Activated T-helper 1 cell treated with anti-CD3 and anti-CD28 coated beads, Interleukin-2, amount 50 U/mL, for 16 hours (primary cell): ENCODE results near the gene UBALD2.
"Not testable (repeated sequence)": the region's sequence is repeated elsewhere in the genome, so short reads cannot be mapped to it uniquely, and the experiment has no call there.

Experiments
- DNase-seq, 2 donors: peaks; one replicate each; pipeline ENCODE4 v3.0.0-alpha.2; 2020; ENCODE audit warnings: low read depth in 1 of 2, low spot score in 1 of 2

UBALD2 gene

GRCh38 chr17:76244721-76245120 is 20.4 kb upstream of the UBALD2 start:
- DNase-seq, result not testable (repeated sequence)

DNA sequence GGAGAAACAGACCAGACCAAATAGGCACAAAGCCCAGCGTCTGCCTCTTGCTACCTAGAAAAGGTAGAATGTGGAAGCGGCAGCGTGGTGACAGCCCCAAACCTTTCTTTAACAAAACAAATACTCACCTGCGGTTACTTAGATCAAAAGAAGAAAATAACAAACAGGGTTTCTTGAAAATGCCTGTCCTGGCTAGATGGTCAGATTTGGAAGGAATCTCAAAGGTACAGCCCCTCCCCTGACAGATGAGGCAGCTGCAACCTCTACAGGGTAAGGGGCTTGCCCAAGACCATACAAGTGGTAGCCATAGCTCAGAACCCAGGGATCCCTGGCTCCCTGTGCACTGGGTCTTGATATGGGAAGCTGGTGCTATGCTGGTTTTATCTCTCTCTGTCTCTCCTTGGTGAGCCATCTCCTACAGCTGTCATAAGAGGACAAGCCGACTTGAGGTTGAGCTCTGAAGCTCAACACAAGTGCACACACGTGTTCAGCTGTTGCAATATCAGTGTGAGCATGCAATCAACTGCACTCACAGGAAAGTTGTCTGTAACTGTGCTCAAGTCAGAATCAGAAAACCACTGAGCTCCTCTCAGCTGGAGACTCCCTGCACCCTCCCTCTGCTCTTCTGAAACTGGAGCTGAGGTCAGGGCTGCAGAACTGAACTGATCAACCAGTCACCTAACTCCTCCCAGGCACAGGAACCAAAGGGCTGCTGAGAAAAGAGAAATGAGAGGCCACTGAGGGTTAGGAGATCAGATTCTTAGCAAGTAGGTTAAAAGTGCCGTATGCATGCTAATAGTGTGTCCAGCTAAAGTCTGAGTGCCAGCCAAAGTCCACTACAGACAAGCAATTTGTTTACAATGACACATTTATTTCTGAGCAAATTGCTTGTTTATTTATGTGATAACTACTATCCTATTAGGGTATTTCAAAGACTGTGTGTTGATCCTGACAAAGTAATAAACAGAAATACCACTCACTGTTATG is 18.8 kb upstream of the UBALD2 start:
- no peak for DNase-seq

- DNase-seq, result no peak
These were observed 17.8 kb upstream of the UBALD2 start for GRCh38 chr17:76247304-76247703.

DNA sequence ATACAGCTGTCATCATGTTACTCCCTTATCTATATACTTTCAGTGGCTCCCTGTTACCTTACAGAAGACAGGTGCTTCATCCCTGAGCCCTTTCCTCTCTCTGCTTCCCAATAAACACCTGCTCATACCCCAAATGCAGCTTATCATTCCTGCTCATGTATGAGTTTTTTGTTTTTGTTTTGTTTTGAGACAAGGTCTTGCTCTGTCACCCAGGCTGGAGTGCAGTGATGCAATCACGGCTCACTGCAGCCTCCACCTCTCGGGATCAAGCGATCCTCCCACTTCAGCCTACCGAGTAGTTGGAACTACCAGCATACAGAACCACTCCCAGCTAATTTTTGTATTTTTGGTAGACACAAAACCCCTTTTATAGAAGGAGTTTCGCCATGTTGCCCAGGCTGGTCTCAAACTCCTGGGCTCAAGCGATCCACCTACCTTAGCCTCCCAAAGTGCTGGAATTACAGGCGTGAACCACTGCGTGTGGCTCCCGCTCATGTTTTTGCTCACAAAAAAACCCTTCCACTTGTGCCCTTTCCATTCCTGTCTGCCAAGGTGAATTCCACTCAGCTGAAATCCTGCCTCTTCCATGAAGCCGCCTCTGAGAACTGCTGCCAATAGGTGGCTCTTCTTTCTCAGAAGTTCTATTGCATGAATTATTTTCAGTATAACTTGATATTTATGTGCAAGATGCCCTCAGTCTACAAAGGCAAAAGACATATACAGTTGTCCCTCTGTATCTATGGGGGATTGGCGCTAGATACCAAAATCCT is 16.9 kb upstream of the UBALD2 start:
- DNase-seq, result no peak

GRCh38 chr17:76250141-76250540 is 15.0 kb upstream of the UBALD2 start:
- no peak for DNase-seq

DNA sequence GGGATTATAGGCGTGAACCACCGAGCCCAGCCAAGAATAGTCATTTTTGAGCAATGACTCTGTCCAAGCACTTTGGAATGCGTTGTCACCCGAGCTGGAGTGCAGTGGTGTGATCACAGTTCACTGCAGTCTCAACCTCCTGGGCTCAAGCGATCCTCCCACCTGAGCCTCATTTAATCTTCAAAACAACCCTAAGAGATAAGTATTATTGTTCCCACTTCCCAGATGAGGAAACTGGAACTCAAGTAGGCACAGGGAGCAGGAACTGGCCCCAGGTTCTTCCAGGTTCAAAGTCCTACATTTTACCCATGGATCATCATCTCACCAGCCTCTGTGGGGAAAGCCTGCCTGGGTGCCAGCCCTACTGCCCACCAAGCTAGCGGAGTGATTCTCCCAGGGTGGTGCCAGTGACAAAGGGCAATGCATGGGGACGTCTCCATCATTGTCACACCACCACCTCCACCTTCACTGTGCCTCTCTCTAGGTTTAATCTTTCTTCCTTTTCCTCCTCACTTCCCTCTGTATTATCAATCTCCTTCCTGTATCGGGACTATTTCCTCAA is 13.6 kb upstream of the UBALD2 start:
- no peak for DNase-seq

- no peak for DNase-seq
These were observed 12.9 kb upstream of the UBALD2 start for GRCh38 chr17:76252040-76252954.

DNA sequence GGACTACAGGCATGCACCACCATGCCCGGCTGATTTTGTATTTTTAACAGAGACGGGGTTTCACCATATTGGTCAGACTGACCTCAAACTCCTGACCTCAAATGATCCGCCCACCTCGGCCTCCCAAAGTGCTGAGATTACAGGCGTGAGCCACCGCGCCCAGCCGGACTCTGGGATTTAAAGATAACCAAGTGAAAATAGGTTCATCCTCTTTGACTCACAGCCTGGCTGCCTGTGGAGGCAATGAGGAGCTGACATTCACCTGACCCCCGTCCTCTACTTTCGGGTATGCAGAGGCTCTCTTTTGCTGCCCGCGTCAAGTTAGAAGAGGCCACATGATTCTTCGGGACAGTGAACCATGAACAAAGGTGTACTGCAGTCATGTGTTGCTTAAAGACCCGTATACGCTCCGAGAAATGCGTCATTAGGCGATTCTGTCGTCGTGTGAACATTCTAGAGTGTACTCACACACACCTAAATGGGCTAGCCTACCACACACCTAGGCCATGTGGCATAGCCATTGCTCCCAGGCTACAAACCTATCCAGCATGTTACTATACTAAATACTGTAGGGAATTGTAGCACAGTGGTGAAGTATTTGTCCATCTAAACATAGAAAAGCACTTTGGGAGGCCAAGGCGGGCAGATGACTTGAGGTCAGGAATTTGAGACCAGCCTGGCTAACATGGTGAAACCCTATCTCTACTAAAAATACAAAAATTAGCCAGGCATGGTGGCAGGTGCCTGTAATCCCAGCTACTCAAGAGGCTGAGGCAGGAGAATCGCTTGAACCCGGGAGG is 12.0 kb upstream of the UBALD2 start:
- not testable (repeated sequence) for DNase-seq

GRCh38 chr17:76253841-76254240 is 11.3 kb upstream of the UBALD2 start:
- DNase-seq, result no peak

DNA sequence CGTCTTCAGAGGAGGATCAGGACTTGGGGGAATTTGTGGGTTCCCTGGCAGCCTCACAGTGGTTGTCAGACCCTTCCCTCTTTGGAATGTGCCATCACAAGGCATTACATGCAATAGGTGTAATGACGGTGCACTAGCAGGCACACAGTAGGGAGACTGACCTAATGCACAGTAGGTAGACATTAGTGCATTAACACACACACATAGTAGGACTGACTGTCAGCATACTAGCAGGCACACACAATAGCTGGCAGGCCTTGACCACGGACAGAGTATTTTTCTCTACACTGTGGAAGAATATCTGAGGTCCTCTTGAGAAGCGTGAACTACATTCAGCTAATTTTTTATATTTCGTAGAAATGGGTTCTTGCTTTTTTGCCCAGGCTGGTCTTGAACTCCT is 10.9 kb upstream of the UBALD2 start:
- no peak for DNase-seq

DNA sequence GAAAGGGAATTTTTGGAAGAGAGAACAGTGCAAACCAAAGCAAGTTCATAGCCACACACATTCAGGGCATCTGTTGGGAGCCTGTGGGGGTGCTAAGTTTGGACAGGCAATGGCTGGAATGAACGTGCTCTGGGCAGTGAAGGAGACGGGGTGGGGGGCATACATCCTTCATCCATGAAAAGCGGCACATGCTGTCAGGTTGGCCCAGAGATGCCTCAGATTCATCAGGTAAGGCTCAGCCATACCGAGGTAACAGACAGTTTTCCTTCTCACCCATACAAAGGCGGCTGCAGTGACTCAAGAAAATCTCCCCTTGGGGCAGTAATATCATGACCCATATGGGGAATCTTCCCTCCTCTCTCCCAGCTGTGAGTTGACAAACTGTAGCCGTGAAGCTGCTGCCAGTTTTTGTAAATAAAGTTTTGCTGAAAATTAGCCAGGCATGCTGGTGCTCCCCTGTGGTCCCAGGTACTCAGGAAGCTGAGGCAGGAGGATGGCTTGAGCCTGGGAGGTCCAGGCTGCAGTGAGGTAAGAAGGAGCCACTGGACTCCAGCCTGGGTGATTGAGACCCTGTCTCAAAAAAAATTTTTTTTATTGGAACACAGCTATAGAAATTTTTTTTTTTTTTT is 9.2 kb upstream of the UBALD2 start:
- no peak for DNase-seq

DNA sequence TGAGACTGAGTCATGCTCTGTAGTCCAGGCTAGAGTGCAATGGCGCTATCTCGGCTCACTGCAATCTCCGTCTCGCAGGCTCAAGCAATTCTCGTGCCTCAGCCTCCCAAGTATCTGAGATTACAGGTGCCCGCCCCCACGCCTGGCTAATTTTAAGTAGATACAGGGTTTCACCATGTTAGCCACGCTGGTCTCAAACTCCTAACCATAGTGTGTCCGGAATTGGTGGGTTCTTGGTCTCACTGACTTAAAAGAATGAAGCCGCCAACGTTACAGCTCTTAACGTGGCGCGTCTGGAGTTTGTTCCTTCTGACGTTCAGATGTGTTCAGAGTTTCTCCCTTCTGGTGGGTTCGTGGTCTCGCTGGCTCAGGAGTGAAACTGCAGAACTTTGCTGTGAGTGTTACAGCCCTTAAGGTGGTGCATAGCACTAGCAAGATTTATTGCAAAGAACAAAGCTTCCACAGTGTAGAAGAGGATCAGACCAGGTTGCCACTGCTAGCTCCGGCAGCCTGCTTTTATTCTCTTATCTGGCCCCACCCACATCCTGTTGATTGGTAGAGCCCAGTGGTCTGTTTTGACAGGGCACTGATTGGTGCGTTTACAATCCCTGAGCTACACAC is 8.6 kb upstream of the UBALD2 start:
- DNase-seq, result not testable (repeated sequence)

- DNase-seq, result no peak
These were observed 4.9 kb upstream of the UBALD2 start for GRCh38 chr17:76260220-76260619.

- DNase-seq, result no peak
These were observed 4.5 kb upstream of the UBALD2 start for GRCh38 chr17:76260669-76261068.

GRCh38 chr17:76261421-76262215 is 3.5 kb upstream of the UBALD2 start:
- no peak for DNase-seq

DNA sequence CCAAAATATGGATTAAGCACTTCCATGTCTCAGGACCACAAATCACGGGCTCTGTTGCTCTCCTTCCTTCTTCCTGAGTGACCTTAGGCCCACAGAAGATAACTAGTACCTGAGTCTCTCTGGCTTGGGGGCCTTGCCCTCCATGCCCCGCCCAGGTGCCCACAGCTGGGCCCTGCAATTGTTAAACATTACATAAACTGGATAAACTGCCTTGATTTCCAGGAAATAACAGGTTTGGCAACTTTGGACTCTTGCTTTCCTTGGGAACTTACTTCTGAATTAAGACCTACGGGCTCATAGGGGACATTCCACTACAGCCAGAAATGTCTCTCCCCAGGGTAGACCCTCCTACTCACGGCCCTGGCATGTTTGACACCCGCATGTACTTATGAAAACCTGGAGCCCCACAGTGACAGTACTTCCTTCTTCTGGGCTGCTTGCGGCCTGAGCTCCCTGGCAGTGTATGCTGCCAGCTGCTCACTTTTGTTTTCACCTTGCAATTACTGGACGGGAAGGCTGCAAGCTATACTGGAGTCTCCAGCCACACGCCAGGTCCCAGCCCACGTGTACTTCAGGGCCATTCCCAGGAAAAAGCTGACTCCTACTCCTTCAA is 2.3 kb upstream of the UBALD2 start:
- DNase-seq, result no peak

- DNase-seq, result no peak
These were observed 1.3 kb upstream of the UBALD2 start for GRCh38 chr17:76263896-76264295.

- no peak for DNase-seq
These were observed 758 bp upstream of the UBALD2 start for GRCh38 chr17:76264425-76264754.
